ENCODE data around the gene NUTF2.

The NUTF2 gene

GRCh38 chr16:67892899-67893742 lies 46.4 kb downstream of the NUTF2 start, which contains the start of gene PSKH1 (continued):
- no peak for TF ChIP-seq ZNF391 (tag by site-specific recombination; IDR thresholded peaks at IDR 0.05; ENCODE audit: borderline replicate concordance, low read depth)
- no peak for TF ChIP-seq ZNF184 (tag by site-specific recombination; IDR thresholded peaks at IDR 0.05)
- TF ChIP-seq, protein P1, sequence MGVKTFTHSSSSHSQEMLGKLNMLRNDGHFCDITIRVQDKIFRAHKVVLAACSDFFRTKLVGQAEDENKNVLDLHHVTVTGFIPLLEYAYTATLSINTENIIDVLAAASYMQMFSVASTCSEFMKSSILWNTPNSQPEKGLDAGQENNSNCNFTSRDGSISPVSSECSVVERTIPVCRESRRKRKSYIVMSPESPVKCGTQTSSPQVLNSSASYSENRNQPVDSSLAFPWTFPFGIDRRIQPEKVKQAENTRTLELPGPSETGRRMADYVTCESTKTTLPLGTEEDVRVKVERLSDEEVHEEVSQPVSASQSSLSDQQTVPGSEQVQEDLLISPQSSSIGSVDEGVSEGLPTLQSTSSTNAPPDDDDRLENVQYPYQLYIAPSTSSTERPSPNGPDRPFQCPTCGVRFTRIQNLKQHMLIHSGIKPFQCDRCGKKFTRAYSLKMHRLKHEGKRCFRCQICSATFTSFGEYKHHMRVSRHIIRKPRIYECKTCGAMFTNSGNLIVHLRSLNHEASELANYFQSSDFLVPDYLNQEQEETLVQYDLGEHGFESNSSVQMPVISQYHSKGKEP (tag by site-specific recombination; IDR thresholded peaks at IDR 0.05), result 0 out of 2 replicates have a peak, but pooled peaks have one; percentile 32
- TF ChIP-seq, protein P2, sequence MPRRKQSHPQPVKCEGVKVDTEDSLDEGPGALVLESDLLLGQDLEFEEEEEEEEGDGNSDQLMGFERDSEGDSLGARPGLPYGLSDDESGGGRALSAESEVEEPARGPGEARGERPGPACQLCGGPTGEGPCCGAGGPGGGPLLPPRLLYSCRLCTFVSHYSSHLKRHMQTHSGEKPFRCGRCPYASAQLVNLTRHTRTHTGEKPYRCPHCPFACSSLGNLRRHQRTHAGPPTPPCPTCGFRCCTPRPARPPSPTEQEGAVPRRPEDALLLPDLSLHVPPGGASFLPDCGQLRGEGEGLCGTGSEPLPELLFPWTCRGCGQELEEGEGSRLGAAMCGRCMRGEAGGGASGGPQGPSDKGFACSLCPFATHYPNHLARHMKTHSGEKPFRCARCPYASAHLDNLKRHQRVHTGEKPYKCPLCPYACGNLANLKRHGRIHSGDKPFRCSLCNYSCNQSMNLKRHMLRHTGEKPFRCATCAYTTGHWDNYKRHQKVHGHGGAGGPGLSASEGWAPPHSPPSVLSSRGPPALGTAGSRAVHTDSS (tag by site-specific recombination; IDR thresholded peaks at IDR 0.05), result peak; percentile 22; the same call in 1 of the 2 replicates
- TF ChIP-seq ZNF521 (tag by site-specific recombination; IDR thresholded peaks at IDR 0.05), result no peak
- TF ChIP-seq ZNF791 (tag by site-specific recombination; IDR thresholded peaks at IDR 0.05), result no peak
- TF ChIP-seq ZNF202 (tag by site-specific recombination; IDR thresholded peaks at IDR 0.05; ENCODE audit: borderline replicate concordance), result no peak
- TF ChIP-seq, protein P3, sequence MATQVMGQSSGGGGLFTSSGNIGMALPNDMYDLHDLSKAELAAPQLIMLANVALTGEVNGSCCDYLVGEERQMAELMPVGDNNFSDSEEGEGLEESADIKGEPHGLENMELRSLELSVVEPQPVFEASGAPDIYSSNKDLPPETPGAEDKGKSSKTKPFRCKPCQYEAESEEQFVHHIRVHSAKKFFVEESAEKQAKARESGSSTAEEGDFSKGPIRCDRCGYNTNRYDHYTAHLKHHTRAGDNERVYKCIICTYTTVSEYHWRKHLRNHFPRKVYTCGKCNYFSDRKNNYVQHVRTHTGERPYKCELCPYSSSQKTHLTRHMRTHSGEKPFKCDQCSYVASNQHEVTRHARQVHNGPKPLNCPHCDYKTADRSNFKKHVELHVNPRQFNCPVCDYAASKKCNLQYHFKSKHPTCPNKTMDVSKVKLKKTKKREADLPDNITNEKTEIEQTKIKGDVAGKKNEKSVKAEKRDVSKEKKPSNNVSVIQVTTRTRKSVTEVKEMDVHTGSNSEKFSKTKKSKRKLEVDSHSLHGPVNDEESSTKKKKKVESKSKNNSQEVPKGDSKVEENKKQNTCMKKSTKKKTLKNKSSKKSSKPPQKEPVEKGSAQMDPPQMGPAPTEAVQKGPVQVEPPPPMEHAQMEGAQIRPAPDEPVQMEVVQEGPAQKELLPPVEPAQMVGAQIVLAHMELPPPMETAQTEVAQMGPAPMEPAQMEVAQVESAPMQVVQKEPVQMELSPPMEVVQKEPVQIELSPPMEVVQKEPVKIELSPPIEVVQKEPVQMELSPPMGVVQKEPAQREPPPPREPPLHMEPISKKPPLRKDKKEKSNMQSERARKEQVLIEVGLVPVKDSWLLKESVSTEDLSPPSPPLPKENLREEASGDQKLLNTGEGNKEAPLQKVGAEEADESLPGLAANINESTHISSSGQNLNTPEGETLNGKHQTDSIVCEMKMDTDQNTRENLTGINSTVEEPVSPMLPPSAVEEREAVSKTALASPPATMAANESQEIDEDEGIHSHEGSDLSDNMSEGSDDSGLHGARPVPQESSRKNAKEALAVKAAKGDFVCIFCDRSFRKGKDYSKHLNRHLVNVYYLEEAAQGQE (tag by site-specific recombination; IDR thresholded peaks at IDR 0.05), result peak; percentile 39
- no peak for TF ChIP-seq KLF7 (tag by site-specific recombination; IDR thresholded peaks at IDR 0.05; ENCODE audit: borderline replicate concordance)
- no peak; the same call in 1 of the 2 replicates for TF ChIP-seq HOXA7 (CRISPR knock-in tag; IDR thresholded peaks at IDR 0.05; ENCODE audit: borderline replicate concordance)
- no peak for TF ChIP-seq ZNF792 (tag by site-specific recombination; IDR thresholded peaks at IDR 0.05)
- TF ChIP-seq ZNF837 (tag by site-specific recombination; IDR thresholded peaks at IDR 0.05), result no peak
- TF ChIP-seq, protein P4, sequence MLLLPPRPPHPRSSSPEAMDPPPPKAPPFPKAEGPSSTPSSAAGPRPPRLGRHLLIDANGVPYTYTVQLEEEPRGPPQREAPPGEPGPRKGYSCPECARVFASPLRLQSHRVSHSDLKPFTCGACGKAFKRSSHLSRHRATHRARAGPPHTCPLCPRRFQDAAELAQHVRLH (tag by site-specific recombination; IDR thresholded peaks at IDR 0.05), result no peak
- no peak for TF ChIP-seq OSR2 (tag by site-specific recombination; IDR thresholded peaks at IDR 0.05)
- TF ChIP-seq ZNF221 (tag by site-specific recombination; IDR thresholded peaks at IDR 0.05; ENCODE audit: borderline replicate concordance), result no peak
- no peak for TF ChIP-seq ZNF416 (tag by site-specific recombination; IDR thresholded peaks at IDR 0.05)
- TF ChIP-seq ZBTB17 (tag by site-specific recombination; IDR thresholded peaks at IDR 0.05), result no peak
- peak; percentile 75 for TF ChIP-seq ZNF76 (tag by site-specific recombination; IDR thresholded peaks at IDR 0.05; ENCODE audit: borderline replicate concordance, low read depth)
- no peak for TF ChIP-seq ZNF623 (tag by site-specific recombination; IDR thresholded peaks at IDR 0.05)
- 0 out of 2 replicates have a peak, but pooled peaks have one; percentile 24 for TF ChIP-seq SP7 (tag by site-specific recombination; IDR thresholded peaks at IDR 0.05)
- no peak for TF ChIP-seq ZFP41 (tag by site-specific recombination; IDR thresholded peaks at IDR 0.05; ENCODE audit: borderline replicate concordance)
- no peak for TF ChIP-seq RBAK (tag by site-specific recombination; IDR thresholded peaks at IDR 0.05)
- no peak for TF ChIP-seq REPIN1 (tag by site-specific recombination; IDR thresholded peaks at IDR 0.05; ENCODE audit: low read depth)
- TF ChIP-seq ZNF16 (tag by site-specific recombination; IDR thresholded peaks at IDR 0.05; ENCODE audit: low read depth), result no peak
- TF ChIP-seq ZNF654 (tag by site-specific recombination; IDR thresholded peaks at IDR 0.05; ENCODE audit: low read depth), result no peak
- peak; percentile 65 for TF ChIP-seq IKZF3 (tag by site-specific recombination; IDR thresholded peaks at IDR 0.05)
- TF ChIP-seq ZNF624 (tag by site-specific recombination; IDR thresholded peaks at IDR 0.05), result no peak
- TF ChIP-seq GLIS2 (tag by site-specific recombination; IDR thresholded peaks at IDR 0.05), result no peak
- TF ChIP-seq ZNF155 (tag by site-specific recombination; IDR thresholded peaks at IDR 0.05), result no peak
- TF ChIP-seq ZNF19 (tag by site-specific recombination; IDR thresholded peaks at IDR 0.05; ENCODE audit: low read depth), result no peak
- TF ChIP-seq ZNF529 (tag by site-specific recombination; IDR thresholded peaks at IDR 0.05; ENCODE audit: insufficient replicate concordance), result no peak
- no peak for TF ChIP-seq KLF17 (tag by site-specific recombination; IDR thresholded peaks at IDR 0.05)
- peak; percentile 73; the same call in 1 of the 2 replicates for TF ChIP-seq KLF8 (tag by site-specific recombination; IDR thresholded peaks at IDR 0.05)
